HG02981 (cell line): Measurements from ENCODE around the gene DCP2.

Experiments used
- ATAC-seq: cut with Tn5 transposase; IDR thresholded peaks from one replicate; pipeline ENCODE4 v1.9.1; 2021; ENCODE audit warnings: mild to moderate bottlenecking, moderate library complexity; ENCODE audit not compliant: unreplicated experiment

DCP2 gene

DNA sequence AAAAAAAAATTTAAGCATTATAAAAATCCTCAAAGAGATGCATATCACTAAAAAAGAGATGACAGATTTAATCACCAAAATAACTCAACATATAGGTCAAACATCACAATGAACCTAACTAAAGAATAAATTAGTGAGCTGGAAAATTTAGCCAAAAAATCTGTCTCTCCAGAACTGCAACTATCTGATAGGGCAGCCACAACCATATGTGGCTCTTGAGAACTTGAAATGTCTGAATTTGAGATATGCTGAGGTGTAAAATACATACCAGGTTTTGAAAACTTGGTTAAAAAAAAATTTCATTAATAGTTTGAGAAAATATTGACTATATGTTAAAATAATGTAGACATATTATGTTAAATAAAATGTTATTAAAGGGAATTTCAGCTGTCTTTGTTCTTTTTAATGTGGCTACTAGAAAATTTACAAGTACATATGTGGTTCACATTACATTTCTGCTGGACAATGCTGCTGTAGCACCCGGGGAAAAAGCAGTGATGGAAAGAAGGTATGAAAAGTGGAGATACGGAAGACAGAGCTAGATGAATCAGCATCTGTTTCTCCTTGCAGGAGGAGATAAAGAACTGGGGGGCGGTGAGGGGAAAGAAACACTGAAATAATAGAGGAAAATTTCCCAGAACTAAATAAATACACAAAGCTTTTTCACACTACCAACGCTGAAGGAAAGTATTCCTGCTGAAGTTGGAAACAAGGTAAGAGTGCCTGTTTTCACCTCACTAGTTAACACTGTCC lies 66.1 kb downstream of the DCP2 start:
- no peak for ATAC-seq

DNA sequence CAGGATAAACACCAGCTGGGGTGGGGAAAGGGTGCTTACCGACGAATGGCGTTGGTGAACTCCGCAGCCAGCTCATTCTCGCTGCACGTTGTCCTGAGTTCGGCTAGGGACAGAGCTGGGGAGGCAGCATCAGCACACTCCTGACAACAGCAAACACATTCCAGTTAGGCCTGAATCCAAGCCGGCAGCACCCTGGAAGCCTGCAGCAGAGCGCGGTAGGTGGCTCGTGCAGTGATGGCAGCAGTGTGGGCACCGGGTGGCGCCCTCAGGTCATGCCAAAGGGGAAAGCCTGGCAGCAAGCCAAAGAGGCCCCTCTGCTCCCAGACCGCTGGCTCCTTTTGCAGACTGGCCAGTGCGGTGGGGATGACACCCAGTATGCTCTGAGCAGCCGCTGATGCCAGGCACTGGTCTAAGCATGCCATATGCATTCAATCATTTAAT lies 66.9 kb downstream of the DCP2 start:
- no peak for ATAC-seq

- ATAC-seq = no peak
These were observed 68.3 kb downstream of the DCP2 start for GRCh38 chr5:113044776-113045465.

GRCh38 chr5:113047234-113047633 lies 70.6 kb downstream of the DCP2 start:
- ATAC-seq = no peak

DNA sequence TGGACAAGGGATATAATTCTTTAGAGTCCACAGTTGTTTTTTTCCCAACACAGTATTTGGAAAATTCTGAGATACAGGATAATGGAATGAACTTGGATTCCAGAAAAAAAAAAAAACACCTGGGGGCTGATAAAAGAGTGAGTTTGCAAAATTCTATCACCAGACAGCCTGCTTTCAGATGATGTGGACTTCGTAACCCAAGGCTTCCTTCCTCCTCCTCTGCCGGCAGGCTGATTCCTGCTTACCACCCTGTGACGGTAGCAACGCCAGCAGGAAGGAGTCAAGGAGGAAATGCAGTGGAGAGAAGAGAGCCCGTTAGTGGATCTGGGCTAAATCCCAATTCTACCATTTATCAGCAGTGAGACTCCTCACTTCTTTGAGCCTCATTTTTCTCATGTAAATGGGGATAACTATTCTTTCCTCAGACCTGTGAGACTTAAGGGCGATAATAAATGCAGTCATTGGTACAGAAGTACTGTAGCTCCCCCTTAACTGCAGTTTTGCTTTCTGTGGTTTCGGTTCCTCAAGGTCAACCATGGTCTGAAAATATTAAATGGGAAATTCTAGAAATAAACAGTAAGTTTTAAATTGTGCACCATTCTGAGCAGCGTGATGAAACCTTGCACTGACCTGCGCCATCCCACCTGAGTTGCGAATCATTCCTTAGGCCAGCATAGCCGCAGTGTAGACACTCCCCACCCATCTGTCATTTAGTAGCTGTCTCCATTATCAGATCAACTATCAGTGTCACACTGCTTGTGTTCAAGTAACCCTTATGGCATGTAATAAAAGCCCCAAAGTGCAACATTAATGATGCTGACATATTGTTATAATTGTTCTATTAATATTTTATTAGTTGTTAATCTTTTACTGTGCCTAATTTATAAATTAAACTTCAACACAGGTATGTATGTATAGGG lies 71.4 kb downstream of the DCP2 start:
- peak; percentile 74 for ATAC-seq

DNA sequence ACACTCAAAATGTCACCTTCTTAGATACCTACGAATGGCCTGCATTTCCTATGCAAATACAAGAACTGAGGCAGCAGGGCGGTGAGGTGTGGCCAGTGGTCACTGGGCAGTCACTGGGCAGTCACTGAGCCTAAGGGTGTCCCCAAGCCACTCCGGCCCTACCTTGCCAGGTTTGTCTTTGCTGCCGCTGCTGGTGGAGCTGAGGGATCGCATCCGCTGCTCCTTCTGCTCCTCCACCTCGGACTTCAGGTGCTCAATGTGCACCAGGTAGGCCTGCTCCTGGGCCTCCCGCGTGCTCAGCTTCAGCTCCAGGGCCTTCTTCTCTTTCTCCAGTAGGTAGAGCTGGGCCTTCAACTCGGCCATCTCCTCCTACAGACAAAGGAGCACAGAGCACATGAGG lies 72.3 kb downstream of the DCP2 start:
- ATAC-seq = no peak

DNA sequence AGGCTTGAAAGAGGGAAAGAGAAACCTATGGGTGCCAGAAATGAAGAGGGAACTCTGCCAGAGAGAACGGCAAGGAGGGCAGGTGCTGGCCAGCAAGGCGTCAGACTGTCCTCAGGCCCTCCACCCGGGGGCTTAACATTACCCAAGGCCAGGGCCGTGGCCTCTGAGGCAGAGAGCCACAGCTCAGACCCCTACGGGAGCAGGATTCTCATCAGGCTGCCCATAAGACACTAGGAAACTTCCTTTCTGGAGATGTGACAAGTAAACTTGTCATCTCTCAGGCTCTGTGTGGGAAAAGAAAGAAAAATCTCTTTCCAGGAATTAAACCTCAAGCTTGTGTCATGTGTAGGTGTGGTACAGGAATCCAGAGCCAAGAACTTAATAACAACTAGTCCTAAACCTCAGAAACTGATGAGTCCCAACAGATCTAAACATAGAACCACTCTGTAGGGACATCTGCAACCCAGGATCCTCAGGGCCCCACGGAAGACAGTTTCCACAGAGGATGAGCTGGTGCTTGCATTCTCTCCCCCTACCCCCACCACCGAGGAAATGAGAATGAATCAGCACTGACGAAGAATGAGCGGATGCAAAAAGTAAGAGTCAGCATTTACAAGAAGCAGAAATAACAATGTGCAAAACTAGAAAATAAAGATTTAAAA lies 74.3 kb downstream of the DCP2 start:
- ATAC-seq = no peak

DNA sequence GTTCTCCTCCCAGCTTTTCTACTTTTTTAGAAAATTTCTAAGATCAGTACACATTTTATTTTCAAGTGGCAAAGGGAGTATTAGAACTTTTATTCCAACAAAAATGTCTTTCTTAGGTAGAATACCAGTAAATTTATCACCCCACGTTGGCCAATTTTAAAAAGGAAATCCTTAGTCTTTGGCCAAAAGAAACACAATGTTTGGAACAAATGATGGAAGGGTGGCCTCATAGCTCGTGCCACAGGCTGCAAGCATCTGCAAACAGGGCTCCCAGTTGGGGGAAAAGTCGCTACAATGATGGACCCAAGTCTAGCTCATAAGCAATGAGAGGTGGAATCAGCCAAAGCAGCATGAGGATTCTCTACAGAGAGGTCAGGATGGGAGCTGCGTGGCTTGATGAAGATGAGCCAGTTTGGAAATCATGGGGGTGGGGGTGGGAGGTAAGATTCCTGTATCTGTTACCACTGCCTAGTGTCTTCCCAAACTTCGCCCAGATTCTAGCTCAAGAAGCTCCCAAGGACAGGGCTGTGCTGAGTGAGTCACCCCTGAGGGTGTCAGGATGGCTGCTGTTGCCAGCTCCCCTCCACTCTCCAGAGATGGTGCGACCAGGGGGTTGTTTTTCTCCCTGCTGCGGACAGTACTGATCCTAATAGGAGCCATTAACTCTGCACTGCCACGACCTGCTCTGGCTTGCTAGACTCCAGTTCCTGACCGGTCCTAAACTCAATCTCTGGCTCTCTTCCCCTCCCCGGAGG lies 75.6 kb downstream of the DCP2 start:
- no peak for ATAC-seq

DNA sequence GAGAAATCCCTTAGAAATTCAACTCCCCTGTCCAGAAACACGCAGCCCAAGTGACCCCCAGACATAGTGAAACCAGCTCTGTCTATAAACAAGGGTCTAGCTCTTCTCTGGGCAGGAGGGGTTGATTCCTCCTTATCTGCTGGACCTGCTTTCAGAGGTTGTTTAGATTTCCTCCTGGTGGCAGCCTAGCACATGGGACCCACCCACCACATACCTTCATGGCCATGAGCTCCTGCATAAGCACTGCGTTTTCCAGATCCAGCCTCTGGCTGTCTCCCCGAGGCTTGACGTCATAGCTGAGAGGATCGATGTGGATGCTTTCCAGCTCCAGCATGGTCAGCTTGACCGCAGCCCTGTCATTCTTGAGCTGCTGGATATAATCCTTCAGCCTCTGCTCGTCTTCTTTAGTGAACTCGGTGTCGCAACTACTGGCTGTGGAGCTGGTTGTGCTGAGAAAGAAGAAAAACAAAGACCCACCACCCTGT lies 77.0 kb downstream of the DCP2 start:
- no peak for ATAC-seq

GRCh38 chr5:113054899-113055298 lies 78.3 kb downstream of the DCP2 start:
- ATAC-seq = no peak

DNA sequence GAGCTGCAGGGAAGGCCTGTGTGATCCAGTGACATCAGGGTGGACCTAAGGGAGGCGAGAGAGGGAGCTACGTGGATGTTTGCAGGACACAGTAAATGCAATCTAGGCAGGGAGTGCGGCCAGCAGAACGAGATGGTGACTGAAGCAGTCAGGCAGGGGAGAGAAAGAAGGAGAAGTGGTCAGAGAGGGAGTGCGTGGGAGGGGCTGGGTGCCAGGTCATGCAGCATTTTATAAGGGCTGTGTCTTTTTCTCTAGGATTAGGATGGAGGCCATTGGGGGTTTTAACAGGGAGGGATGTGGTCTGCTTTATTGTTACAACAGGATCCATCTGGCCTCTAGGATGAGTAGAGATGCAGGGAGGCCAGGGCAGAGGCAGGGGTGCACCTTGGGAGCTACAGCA lies 80.4 kb downstream of the DCP2 start:
- ATAC-seq = no peak

- ATAC-seq = no peak
These were observed 81.0 kb downstream of the DCP2 start for GRCh38 chr5:113057557-113057984.

GRCh38 chr5:113058269-113058668 lies 81.7 kb downstream of the DCP2 start:
- no peak for ATAC-seq

- no peak for ATAC-seq
These were observed 82.2 kb downstream of the DCP2 start for GRCh38 chr5:113058706-113059226.

DNA sequence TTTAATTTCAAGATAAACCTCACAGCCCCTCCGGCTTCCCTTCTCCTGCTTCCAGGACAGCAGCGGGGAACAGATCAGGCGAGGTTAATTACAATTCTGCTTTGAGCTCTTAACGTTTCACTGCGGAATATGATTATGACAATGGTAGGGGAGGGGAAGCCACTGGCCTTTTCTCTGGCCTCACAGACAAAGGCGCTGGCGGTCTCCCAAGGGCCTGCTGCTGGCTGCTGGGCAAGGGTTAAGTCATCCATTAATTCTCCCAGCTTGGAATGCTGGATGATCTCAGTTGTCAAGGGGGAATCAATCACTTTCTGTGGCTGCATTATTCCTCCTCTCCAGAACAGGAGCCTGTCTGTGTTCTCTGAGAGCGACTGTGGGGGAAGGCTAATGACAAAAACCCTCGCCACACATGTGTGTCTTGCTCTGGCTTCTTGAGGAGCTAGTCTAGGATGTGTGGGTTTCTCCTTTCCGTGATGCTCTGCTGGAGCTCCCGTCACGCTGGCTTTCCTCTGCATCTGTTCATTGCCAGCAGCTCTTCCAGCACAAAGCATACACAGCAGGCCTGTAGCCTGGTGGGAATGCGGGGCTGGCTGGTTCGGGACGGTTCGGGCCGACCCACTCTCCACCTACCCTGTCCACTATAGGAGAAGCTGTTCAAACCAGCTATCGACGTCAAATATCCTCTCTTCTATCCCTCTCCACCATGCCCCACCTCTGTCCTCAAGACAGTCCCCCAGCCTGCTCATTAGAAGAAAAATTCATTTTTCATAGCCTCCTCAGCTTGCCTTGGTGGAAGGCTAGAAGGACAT lies 82.8 kb downstream of the DCP2 start:
- ATAC-seq = no peak

DNA sequence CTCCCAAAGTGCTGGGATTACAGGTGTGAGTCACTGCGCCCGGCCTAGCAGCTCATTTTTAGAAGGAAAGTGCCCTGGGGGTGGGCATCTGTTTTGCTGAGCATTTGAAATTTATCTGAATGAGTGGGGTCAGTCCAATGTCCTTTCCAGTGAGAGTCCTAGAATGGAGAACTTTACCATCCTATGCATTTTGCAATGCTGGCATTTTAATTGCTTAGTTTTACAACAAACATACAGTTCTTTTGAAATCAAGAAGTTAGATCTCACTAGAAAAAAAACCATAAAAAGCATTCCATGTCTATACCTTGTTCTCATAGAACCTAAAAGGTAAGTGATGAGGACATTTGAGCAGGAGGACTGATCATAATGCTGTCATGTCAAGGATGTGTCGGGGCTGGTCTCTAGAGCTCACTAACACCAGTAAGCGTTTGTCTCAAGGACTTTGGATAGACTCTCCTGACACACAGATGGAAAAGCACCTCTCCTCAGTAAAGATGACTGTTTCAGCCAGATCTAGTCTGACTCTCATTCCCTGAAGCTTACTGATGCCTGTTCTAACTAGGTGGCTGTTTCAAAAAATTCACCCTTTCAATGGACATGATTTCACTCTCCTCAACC lies 83.9 kb downstream of the DCP2 start:
- ATAC-seq = no peak

DNA sequence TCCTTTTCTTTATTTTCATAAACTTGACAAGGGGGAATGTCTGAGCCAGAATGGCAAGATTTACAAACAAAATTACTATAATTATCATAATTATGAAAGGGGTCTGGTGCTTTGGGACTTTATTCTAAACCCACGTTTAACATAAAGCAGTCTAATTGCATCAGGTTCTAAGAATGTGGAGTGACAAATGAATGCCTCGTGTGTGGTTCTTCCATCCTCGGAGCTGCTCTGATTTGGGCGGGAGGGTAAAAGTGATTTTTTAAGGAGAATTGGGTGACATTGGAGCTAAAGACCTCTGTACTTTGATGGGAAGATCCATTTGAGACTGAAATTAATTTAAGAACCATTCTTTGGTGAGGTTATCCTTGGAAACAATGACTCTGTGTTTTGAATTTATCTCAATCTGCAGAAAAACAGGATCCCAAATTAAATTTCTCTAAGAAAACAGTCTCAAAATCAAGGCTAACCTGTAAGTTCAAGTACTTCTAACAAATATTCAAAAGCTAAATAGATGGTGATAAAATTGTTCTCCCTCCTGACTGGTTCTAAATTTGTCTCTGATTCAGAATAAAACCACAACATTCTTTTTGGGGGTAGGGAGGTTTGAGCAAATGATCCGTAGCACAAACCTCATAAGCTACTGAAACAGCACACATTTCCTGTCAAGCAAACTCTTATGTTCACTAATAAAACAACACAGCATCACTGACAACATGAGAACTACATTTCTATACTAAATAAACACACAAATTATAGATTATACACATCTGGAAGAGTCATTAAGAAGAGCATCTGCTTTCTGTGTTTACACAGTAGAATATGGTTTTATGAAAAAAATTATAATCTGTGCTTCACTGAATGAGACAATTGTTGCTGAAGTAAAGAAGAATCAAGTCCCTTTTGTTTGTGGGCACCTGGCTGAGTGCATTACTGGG lies 85.5 kb downstream of the DCP2 start:
- ATAC-seq = no peak
